Measurements from ENCODE around the gene C1orf21.

The C1orf21 gene

DNA sequence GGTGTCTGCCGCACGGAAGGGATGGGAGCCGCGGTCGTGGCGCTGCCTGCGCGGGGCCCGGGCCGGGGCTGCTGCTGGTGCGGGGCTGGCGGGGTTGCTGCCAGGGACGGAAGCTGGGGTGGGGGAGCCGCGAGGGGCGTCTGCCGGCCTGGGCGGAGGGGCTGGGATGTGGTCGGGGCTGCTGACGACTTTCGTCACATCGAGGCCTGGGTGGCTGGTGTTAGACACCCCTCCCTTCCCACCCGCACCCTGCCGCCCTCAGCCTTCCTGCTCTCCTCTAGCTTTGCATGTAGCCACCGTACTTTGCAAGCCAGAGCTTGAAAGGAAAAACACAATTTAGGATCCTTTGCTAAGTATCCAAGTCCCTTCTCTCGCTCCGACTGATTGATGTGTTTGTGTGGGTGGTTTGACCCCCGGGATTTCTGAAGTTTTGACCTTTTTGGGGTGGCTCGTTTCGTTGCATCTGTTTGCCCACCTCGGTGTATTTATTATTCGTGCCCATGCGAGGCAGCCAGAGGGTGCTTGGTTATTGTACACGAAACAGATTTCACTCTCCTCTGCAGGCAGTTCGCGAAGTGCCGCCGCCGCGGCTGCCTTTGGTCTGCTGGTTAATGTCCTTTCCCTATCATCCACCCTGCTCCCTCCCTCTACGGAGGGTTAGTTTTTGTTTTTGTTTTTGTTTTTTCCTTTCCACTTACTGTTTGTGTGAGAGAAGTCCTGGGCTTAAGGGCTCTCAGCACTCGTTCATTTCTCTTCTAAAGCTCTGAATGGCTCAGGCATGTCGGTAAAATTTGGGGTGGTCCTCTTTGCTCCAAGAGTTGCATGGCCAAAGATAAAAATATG is 868 bp downstream of the C1orf21 start:
- no peak for DNase-seq (ENCODE audit: low read depth)

DNA sequence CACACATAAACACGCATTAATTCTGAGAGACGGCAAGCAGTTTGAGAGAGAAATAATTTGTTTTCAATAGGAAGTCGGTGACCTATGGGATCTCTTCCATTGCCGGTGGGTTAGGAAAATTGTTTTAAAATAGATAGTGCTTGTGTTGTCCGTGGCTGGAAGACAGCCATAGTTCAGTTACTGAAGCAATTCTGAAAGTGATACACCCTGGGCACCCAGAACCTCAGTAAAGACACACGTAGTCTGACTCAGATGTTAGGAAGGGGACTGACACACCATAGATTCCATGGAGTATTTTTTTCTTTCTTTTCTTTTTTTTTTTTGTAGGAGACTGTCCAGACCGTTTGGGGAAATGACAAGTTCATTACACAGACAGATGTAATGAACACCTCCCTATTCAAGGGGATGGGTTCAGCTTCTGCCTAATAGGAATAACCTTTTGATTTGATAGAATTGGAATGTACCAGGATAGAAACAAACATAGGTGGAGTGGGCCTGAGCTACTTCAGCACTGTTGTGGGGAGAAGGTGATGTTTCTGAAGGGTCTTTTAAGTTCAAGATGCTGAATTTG is 1.6 kb downstream of the C1orf21 start:
- DNase-seq (ENCODE audit: low read depth), result no peak

DNA sequence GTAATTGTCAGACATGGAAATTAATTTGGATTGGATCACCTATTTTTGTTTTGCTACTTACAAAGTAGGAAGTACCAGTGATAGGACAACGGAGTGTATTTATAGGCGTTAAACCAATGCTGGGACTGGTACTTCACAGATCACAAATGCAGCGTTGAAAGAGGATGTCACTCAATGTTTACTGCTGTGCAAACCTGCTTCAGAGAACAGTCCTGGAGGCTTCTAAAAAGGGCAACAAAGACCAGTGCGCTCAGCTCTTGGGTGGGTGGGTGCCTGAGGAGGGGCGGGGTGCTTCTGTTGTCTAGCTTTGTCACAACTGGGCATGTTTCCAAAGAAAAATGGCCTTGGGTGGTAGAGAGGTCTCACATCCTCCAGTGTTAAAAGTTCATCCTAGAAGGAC is 2.1 kb downstream of the C1orf21 start:
- DNase-seq (ENCODE audit: low read depth), result no peak

GRCh38 chr1:184389446-184389845 is 2.6 kb downstream of the C1orf21 start:
- no peak for DNase-seq (ENCODE audit: low read depth)

- no peak for DNase-seq (ENCODE audit: low read depth)
Observed at GRCh38 chr1:184390889-184391288, 4.1 kb downstream of the C1orf21 start.

- DNase-seq (ENCODE audit: low read depth), result no peak
Observed at GRCh38 chr1:184392067-184392466, 5.2 kb downstream of the C1orf21 start.

- no peak for DNase-seq (ENCODE audit: low read depth)
Observed at GRCh38 chr1:184392779-184393522, 6.1 kb downstream of the C1orf21 start.

DNA sequence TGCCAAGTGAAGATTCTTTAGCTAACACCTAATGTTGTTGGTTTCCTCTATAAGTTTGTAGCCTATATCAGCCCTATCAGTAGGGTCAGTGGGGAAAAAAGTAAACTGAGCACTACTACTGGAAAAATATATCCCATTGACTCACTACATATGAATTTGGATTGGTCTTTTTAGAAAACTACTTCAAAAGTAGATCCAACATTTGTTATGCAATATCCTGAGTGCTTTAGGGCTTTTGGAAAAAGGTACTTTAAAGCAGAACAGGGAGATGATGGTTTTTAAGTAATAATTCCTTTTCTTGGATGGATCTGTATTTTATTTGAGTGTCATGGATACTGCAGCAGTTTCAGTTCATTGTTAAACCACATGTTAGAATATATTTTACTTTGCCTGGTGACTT is 7.1 kb downstream of the C1orf21 start:
- no peak for DNase-seq (ENCODE audit: low read depth)

- no peak for DNase-seq (ENCODE audit: low read depth)
Observed at GRCh38 chr1:184395370-184395769, 8.5 kb downstream of the C1orf21 start.

- DNase-seq (ENCODE audit: low read depth), result no peak
Observed at GRCh38 chr1:184395937-184396480, 9.2 kb downstream of the C1orf21 start.

DNA sequence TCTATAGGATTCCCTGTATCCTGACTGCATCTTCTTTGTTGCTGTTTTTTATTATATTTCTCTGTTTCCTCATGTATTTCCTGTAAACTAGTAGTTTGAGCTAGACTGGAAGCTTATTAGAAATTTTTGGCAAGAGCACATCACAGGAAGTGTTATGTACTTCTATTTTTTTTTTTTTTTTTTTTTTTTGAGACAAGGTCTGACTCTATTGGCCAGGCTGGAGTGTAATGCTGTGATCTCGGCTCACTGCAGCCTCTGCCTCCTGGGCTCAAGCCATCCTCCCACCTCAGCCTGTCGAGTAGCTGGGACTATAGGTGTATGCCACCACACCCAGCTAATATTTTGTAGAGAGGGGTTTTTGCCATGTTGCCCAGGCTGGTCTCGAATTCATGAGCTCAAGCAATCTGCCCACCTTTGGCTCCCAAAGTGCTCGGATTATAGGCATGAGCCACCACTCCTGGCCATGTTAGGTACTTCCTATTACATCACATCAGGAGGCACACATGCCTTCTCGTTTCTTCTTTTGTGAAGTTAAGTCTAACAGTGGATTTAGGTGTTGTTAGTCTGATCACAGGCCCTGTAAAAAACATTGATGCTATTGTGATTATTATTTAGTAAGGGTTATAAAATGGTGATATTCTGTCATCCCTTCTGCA is 12.5 kb downstream of the C1orf21 start:
- no peak for DNase-seq (ENCODE audit: low read depth)

GRCh38 chr1:184403961-184404726 is 17.3 kb downstream of the C1orf21 start:
- no peak for DNase-seq (ENCODE audit: low read depth)

DNA sequence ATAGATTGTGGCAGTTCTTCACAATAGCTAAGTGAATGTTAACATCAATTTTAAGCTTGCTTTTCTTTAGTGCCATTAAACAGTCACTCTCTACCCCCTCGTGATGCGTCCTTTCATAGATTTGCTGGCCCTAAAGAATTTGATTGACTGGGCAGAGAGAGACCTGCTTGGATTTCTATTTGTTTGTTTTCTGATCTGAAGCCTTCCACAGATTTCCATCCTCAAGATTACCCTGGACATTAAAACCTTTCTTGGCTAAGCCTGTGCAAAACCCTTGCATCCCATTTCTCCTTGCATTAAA is 17.8 kb downstream of the C1orf21 start:
- DNase-seq (ENCODE audit: low read depth), result no peak

- DNase-seq (ENCODE audit: low read depth), result no peak
Observed at GRCh38 chr1:184405094-184405800, 18.4 kb downstream of the C1orf21 start.

DNA sequence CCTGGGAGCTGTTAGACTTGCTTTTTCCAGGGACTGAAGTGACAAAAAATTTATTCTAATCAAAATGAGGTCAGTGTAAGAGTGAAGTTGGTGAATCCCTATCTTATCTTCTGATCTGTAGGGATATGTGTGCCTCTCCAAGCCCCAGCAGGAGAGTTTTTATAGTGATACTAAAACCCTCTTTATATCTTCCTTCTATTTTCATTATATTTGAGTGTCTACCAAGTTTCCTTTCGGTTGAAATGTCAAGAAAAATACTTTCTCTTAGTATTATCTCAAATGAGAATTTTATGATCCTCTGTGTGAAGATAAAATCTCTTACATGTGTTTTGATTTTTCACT is 18.9 kb downstream of the C1orf21 start:
- no peak for DNase-seq (ENCODE audit: low read depth)

DNA sequence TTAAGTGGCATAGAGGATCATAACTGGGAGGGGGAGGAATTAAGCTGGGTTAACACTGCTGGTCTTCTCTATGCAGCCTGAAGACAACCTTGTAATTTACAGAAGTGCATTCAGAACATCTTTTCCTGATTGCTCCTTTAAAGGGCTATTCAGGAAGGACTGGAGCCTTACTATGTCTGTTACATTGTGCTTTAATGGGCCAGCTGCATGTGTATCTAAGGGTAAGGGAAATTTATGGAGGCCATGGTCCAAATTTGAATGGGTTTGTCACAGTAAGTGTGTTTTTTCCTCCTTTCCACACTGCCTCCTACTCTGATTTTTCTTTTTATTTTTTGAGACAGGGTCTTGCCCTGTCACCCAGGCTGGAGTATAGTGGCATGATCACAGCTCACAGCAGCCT is 19.6 kb downstream of the C1orf21 start:
- DNase-seq (ENCODE audit: low read depth), result no peak

DNA sequence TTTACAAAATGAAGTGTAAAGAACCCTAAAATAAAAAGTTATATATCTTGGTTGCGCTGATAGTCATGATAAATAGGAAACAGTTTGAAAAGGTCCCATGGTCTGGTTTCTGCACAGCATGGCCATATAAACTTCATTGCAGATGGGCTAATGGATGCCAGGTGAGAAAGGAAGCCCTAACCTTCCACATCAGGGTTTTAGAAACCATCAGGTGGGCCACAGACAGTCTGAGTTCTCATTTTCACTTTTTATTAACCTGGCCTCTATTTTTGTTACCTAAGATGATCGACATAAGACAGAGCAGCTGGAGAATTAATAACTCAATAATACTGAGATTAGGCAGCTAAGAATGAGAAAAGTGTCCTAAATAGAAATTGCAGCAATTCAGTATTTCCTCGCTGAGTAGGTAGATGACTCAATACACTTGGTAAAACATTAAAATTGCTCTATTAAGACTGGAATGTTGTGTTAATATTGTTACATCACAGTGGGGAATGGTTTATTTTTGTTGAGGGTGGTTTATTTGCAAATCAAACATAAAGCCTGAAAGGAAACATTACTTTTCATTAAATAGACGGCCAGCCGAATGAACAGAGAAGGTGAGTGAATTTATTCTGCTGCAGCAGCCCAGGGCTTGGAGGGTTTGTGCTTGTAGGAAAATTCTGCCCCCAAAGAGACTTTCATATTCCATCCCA is 21.1 kb downstream of the C1orf21 start:
- DNase-seq (ENCODE audit: low read depth), result no peak

DNA sequence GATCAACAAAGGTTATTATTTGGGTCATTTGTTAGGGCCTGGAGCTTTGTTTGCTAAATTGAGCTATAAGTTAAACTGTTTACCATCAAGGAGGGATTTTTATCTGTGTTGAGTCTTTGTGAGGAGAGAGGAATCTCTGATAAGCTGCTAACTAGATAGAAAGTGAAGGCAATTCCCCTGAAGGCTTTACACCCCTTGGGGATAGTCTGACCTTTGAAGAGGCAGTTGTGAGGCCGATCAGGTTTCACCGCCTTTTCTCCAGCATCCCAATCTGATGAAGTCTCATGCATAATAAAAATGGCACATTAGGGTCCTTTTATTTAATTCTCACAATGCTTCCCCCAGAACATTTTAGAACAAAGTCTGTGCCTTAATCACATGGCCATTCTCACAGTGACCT is 21.8 kb downstream of the C1orf21 start:
- DNase-seq (ENCODE audit: low read depth), result no peak

- DNase-seq (ENCODE audit: low read depth), result no peak
Observed at GRCh38 chr1:184409011-184409410, 22.2 kb downstream of the C1orf21 start.

DNA sequence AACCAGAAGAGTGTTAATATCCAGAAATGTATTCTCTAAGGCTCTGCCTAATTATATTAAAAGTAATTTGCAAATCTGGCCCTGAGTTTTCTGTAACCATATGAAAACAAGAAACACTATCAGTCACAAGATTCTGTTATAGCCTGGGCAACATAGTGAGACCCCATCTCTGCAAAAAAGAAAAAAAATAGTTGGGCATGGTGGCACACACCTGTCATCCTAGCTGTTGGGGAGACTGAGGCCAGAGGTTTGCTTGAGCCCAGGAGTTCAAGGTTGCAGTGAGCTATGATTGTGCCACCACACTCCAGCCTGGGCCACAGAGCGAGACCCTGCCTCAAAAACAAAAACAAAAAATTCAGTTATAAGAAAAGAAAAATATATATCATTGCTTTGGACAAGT is 25.6 kb downstream of the C1orf21 start:
- no peak for DNase-seq (ENCODE audit: low read depth)

DNA sequence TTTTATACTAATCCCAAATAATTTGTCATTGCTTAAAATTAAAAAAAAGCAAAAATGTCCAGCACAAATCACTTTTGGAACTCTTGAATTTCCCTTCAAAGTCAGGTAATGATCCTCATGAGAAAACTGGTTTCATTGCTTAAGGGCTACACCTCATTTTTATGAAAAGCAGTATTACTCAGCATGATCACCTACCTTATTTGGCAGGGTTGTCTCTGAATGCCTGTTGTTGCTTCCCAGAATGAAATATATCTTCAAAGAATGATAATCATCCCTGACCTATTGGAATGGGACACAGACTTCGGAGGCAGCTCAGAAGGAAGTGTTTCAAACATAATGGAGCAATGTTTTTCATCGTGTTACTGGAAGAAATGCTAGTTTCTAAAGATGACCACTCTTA is 29.7 kb downstream of the C1orf21 start:
- DNase-seq (ENCODE audit: low read depth), result no peak
